Thyroid gland (tissue), 4 donors: ENCODE results near the gene TTC1.

ENCODE experiments used
- POLR2A ChIP-seq, 2 donors: fragments of 450-650 bp; IDR thresholded peaks; one replicate each; pipeline ENCODE4 v1.6.1; 2017; ENCODE audit warnings: antibody characterized with exemption in 2 of 2, mild to moderate bottlenecking in 2 of 2, moderate library complexity in 1 of 2
- TF ChIP-seq, protein P1 (sequence below), 6 experiments: fragments of 200-600 bp in 3 of 6; fragments of 450-650 bp in 3 of 6; sonication (generic) in 3 of 6; IDR thresholded peaks; one replicate each; pipeline ENCODE4 v1.5.1; 2016 to 2019; ENCODE audit warnings: antibody characterized with exemption in 6 of 6, mild to moderate bottlenecking in 2 of 6, inconsistent platforms in 1 of 6, moderate library complexity in 1 of 6

DNA sequence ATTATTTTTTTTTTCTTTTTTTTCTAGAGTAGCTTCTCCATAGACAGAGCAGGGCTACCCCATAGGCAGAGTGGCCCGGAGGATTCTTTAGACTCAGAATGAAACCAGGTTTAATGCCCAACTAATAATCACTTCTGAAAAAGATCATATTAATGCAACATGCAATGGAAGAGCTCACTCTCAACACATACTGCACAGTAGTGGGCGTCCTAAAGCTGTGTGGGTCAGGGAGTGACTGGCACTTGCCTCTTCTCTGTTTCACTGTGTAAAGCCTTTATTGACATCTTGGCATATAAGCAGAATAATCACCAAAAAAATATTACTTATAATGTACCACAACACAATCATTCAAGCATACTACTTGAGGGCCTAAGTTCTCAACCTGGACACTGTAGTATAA, 99.2 kb downstream of the TTC1 start:
- TF ChIP-seq, protein P1, sequence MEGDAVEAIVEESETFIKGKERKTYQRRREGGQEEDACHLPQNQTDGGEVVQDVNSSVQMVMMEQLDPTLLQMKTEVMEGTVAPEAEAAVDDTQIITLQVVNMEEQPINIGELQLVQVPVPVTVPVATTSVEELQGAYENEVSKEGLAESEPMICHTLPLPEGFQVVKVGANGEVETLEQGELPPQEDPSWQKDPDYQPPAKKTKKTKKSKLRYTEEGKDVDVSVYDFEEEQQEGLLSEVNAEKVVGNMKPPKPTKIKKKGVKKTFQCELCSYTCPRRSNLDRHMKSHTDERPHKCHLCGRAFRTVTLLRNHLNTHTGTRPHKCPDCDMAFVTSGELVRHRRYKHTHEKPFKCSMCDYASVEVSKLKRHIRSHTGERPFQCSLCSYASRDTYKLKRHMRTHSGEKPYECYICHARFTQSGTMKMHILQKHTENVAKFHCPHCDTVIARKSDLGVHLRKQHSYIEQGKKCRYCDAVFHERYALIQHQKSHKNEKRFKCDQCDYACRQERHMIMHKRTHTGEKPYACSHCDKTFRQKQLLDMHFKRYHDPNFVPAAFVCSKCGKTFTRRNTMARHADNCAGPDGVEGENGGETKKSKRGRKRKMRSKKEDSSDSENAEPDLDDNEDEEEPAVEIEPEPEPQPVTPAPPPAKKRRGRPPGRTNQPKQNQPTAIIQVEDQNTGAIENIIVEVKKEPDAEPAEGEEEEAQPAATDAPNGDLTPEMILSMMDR (IDR thresholded peaks at IDR 0.05) = no peak
- TF ChIP-seq POLR2A (IDR thresholded peaks at IDR 0.05) = no peak
